ENCODE results near the gene NIBAN1.

NIBAN1 gene

DNA sequence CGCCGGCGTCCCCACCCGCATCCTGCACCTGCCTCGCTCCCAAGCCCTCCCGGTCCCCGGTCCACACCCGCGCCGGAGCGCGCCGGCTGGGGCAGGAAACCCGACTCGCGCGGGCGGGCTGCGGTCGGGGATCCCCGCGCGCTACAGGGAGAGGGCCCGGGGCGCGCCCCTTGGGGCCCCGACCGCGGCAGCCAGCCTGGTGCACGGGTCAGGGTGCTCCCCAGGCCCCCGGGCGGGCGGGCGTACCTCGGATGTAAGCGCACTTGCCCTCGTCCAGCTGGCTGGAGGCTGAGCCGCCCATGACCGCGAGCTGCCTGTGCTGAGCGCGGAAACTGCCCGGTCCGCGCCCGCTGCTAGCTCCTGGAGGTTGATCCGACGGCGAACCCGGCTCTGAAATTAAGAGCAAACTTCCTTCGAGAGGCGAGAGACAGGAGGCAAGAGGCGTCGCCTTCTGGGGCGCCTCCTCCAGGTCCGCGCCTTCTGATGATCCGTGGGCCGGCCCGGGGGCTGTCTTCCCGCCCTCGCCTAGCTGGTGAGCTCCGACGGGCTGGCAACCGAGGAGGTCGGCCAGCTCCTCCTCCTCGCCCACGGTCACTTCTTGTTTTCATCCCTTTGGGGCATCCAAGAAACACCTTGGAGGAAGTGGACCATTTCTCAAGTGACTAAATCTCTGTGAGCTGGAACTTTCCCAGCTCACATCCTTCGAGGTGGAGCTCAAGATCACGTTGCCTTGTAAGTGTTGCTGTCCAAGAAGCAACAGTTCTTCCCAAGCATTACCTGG is at the start of gene NIBAN1:
TSS of gene NIBAN1 (minus strand) at position 453 of the 781 bp plus-strand sequence. CDS start at position 301, 152 bp downstream.
- H3K4me3 ChIP-seq (ENCODE audit: low read depth, low read length), result peak within 1 kb of the TSS; percentile 86
- TF ChIP-seq, protein P1, sequence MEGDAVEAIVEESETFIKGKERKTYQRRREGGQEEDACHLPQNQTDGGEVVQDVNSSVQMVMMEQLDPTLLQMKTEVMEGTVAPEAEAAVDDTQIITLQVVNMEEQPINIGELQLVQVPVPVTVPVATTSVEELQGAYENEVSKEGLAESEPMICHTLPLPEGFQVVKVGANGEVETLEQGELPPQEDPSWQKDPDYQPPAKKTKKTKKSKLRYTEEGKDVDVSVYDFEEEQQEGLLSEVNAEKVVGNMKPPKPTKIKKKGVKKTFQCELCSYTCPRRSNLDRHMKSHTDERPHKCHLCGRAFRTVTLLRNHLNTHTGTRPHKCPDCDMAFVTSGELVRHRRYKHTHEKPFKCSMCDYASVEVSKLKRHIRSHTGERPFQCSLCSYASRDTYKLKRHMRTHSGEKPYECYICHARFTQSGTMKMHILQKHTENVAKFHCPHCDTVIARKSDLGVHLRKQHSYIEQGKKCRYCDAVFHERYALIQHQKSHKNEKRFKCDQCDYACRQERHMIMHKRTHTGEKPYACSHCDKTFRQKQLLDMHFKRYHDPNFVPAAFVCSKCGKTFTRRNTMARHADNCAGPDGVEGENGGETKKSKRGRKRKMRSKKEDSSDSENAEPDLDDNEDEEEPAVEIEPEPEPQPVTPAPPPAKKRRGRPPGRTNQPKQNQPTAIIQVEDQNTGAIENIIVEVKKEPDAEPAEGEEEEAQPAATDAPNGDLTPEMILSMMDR (IDR thresholded peaks at IDR 0.05; ENCODE audit: borderline replicate concordance, insufficient read depth, low read depth, low read length), result no peak

GRCh38 chr1:185017966-185018365 is 43.7 kb upstream of the NIBAN1 start:
- no peak overlapping the region for H3K4me3 ChIP-seq (ENCODE audit: low read depth, low read length)
- TF ChIP-seq, protein P1 (IDR thresholded peaks at IDR 0.05; ENCODE audit: borderline replicate concordance, insufficient read depth, low read depth, low read length), result no peak

DNA sequence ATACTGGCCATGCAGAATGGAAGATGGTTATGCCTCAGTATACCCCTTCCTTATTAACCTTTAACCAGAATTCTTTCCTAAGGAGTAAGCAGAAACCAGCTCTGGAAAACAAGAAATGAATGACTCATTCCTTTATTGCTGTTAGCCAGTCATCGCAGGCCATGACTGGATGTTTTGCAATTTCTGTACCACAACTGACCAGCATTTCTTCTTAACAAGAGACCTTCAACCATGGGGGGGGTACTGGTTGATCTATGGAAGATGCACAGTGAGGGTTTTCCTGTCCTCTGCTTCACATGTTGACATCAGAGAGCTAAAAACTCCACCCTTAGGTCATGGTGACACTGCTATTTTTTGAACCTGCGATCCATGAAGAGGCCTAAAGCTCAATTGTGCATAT is 43.0 kb upstream of the NIBAN1 start:
- H3K4me3 ChIP-seq (ENCODE audit: low read depth, low read length), result no peak overlapping the region
- TF ChIP-seq, protein P1 (IDR thresholded peaks at IDR 0.05; ENCODE audit: borderline replicate concordance, insufficient read depth, low read depth, low read length), result no peak

DNA sequence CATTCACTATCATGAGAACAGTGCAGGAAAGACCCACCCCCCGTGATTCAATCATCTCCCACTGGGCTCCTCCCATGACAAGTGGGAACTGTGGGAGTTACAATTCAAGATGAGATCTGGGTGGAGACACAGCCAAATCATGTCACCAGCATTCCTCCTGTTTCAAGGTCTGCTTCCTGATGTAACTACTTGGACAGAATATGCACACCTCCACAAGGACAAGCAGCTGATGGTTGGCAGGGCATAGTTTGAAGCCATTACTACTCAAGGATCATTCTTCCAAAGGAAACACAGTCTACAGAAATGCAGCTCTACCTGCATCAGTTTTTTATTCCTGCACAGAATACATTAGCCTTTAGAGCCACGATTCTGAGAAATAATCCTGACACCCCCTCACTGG is 42.6 kb upstream of the NIBAN1 start:
- TF ChIP-seq, protein P1 (IDR thresholded peaks at IDR 0.05; ENCODE audit: borderline replicate concordance, insufficient read depth, low read depth, low read length), result no peak

DNA sequence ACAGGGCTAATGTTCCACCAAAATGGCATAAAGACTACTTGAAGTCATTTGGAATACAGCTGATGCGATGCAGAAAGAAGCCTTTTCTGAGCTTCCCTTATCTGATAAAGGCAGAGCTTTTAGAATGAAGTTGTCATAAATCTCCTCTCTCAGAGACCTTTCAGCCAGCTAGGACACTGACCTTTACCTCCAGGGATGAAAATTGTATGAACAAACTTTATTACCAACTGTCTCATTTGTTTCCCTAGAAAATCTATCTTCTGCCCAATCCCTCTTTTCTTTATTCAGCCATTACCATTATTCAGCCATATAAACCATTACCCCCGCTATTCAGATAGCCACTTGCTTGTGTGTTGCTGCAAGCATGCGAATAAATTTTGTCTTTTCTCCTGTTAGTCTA is 41.3 kb upstream of the NIBAN1 start:
- no peak overlapping the region for H3K4me3 ChIP-seq (ENCODE audit: low read depth, low read length)
- TF ChIP-seq, protein P1 (IDR thresholded peaks at IDR 0.05; ENCODE audit: borderline replicate concordance, insufficient read depth, low read depth, low read length), result no peak

More for the DNA sequence above, 42.6 kb upstream of the NIBAN1 start:
- no peak overlapping the region for H3K4me3 ChIP-seq (ENCODE audit: low read depth, low read length)

GRCh38 chr1:185014941-185015340 is 40.6 kb upstream of the NIBAN1 start:
- TF ChIP-seq, protein P1 (IDR thresholded peaks at IDR 0.05; ENCODE audit: borderline replicate concordance, insufficient read depth, low read depth, low read length), result no peak
- H3K4me3 ChIP-seq (ENCODE audit: low read depth, low read length), result no peak overlapping the region

GRCh38 chr1:185010361-185010760 is 36.1 kb upstream of the NIBAN1 start:
- TF ChIP-seq, protein P1 (IDR thresholded peaks at IDR 0.05; ENCODE audit: borderline replicate concordance, insufficient read depth, low read depth, low read length), result no peak
- H3K4me3 ChIP-seq (ENCODE audit: low read depth, low read length), result no peak overlapping the region

All from GM12875 (cell line).